RWPE1 (cell line): Measurements from ENCODE around the gene MOCS3.

Experiments used
- CTCF ChIA-PET: fragments of 350-600 bp; sonication (Branson Sonifier 250); formaldehyde crosslinking; extraction: SDS; loops from one replicate; lab custom pipeline; 2021; lab: Yijun Ruan, JAX
- POLR2A ChIA-PET: fragments of 400-600 bp; formaldehyde crosslinking; extraction: SDS; loops from one replicate; lab custom pipeline; 2020; ENCODE audit warnings: antibody characterized with exemption; ENCODE audit not compliant: low non-redundant PET; lab: Yijun Ruan, JAX
- DNase-seq: peaks from one replicate; pipeline ENCODE4 v3.0.0; 2012; ENCODE audit warnings: low spot score
- H3K27ac ChIP-seq: fragments of 450-650 bp; 2 replicates; pipeline ENCODE4 v1.5.1; 2017
- CTCF ChIP-seq: fragments of 450-650 bp; conservative IDR thresholded peaks from 2 replicates; pipeline ENCODE4 v1.5.1; 2017; ENCODE audit warnings: low read depth, mild to moderate bottlenecking

MOCS3 gene

GRCh38 chr20:50987493-50988210 is 29.0 kb downstream of the MOCS3 start:
- ChIA-PET POLR2A (interaction anchor here (0.6 kb wide), 1 partner anchor 1073 kb away, joined by 4 read pairs; no protein-coding TSS in a partner anchor), CTCF (interaction anchor here (0.5 to 4.6 kb wide), 55 partner anchors 9 to 1147 kb away, joined by 3 to 91 read pairs (median 4); partner anchors contain the start of genes ADNP, BCAS4, DPM1 and KCNG1)
- peak; percentile 87 for DNase-seq
- no peak overlapping the region for H3K27ac ChIP-seq
- peak; percentile 98 for TF ChIP-seq CTCF

- no peak for TF ChIP-seq CTCF
- no peak for DNase-seq
- POLR2A ChIA-PET = interaction anchor here (0.6 kb wide), 1 partner anchor 108 kb away, joined by 3 read pairs; no protein-coding TSS in a partner anchor
- peak overlapping the region; percentile 98 for H3K27ac ChIP-seq
- CTCF ChIA-PET = interaction anchor here (0.7 to 4.1 kb wide), 6 partner anchors 10 to 1451 kb away, joined by 3 to 52 read pairs (median 8); partner anchors contain the start of gene BCAS4
Observed at GRCh38 chr20:50991076-50991475, 32.5 kb downstream of the MOCS3 start.

GRCh38 chr20:50992336-50992732 is 33.7 kb downstream of the MOCS3 start:
- H3K27ac ChIP-seq = peak overlapping the region; percentile 98
- DNase-seq = peak; percentile 96
- no peak for TF ChIP-seq CTCF
- ChIA-PET CTCF (interaction anchor here (0.6 to 4.1 kb wide), 28 partner anchors 10 to 616 kb away, joined by 3 to 52 read pairs (median 4); partner anchors contain the start of gene BCAS4), POLR2A (interaction anchor here (0.6 to 0.7 kb wide), 2 partner anchors 30 to 198 kb away, joined by 4 read pairs; partner anchors contain the start of gene BCAS4)

GRCh38 chr20:50992733-50993457 is 34.3 kb downstream of the MOCS3 start:
- H3K27ac ChIP-seq = peak overlapping the region; percentile 98
- peak; percentile 98 for TF ChIP-seq CTCF
- POLR2A ChIA-PET = interaction anchor here (0.6 kb wide), 1 partner anchor 29 kb away, joined by 4 read pairs; no protein-coding TSS in a partner anchor
- CTCF ChIA-PET = interaction anchor here (0.5 to 4.1 kb wide), 41 partner anchors 9 to 1879 kb away, joined by 3 to 52 read pairs (median 4); partner anchors contain the start of gene BCAS4
- DNase-seq = peak; percentile 99

- no peak for TF ChIP-seq CTCF
- no peak for DNase-seq
- ChIA-PET POLR2A (no interaction called here), CTCF (interaction anchor here (0.6 to 4.1 kb wide), 9 partner anchors 8 to 1390 kb away, joined by 3 to 22 read pairs (median 4); no protein-coding TSS in a partner anchor)
- peak overlapping the region; percentile 98 for H3K27ac ChIP-seq
Observed at GRCh38 chr20:50993876-50994275, 35.3 kb downstream of the MOCS3 start.

GRCh38 chr20:50995506-50995905 is 36.9 kb downstream of the MOCS3 start:
- CTCF ChIA-PET = interaction anchor here (0.7 to 2.3 kb wide), 2 partner anchors 20 to 957 kb away, joined by 3 to 15 read pairs; no protein-coding TSS in a partner anchor
- no peak for DNase-seq
- POLR2A ChIA-PET = no interaction called here
- no peak for TF ChIP-seq CTCF
- no peak overlapping the region for H3K27ac ChIP-seq
